BJ (cell line): ENCODE data around the gene ARID3C. TPM values are rescaled to one million over a fixed set of nuclear protein-coding genes. Genes with fewer than 3 reads are reported as not detected.

Source experiments
- CTCF ChIA-PET: fragments of 350-600 bp; formaldehyde crosslinking; extraction: SDS; loops from one replicate; lab custom pipeline; 2021; ENCODE audit warnings: antibody characterized with exemption, inconsistent platforms; lab: Yijun Ruan, JAX
- POLR2A ChIA-PET: fragments of 300-600 bp; sonication (Branson Sonifier 250); formaldehyde crosslinking; extraction: SDS; loops from one replicate; lab custom pipeline; 2021; ENCODE audit warnings: antibody characterized with exemption; lab: Charles Lee
- DNase-seq: peaks from one replicate; pipeline ENCODE4 v3.0.0-alpha.2; 2011; ENCODE audit warnings: low read depth
- H3K27me3 ChIP-seq: 2 replicates; pipeline ENCODE4 v1.6.0; 2011; ENCODE audit warnings: low read length; ENCODE audit not compliant: control insufficient read depth, insufficient read depth
- H3K36me3 ChIP-seq: 2 replicates; pipeline ENCODE4 v1.5.1; 2011; ENCODE audit warnings: low read length; ENCODE audit not compliant: control insufficient read depth, insufficient read depth
- H3K4me3 ChIP-seq: 2 replicates; pipeline ENCODE4 v1.5.1; 2011; ENCODE audit warnings: low read depth, mild to moderate bottlenecking, control low read depth, low read length
- polyA plus RNA-seq: library from polyadenylated mRNA; depleted of rRNA; stranded (reverse); fragments of >200 nt; gene quantifications from 2 replicates; pipeline ENCODE4 v1.2.3, GENCODE V29; 2011
- TF ChIP-seq, protein P1 (sequence below): IDR thresholded peaks from 2 replicates; pipeline ENCODE4 v1.5.1; 2011; ENCODE audit warnings: low read depth, mild to moderate bottlenecking, control low read depth, inconsistent platforms, low read length, moderate library complexity; ENCODE audit not compliant: insufficient read depth

ARID3C gene
- polyA plus RNA-seq, 1 experiment, result not detected

DNA sequence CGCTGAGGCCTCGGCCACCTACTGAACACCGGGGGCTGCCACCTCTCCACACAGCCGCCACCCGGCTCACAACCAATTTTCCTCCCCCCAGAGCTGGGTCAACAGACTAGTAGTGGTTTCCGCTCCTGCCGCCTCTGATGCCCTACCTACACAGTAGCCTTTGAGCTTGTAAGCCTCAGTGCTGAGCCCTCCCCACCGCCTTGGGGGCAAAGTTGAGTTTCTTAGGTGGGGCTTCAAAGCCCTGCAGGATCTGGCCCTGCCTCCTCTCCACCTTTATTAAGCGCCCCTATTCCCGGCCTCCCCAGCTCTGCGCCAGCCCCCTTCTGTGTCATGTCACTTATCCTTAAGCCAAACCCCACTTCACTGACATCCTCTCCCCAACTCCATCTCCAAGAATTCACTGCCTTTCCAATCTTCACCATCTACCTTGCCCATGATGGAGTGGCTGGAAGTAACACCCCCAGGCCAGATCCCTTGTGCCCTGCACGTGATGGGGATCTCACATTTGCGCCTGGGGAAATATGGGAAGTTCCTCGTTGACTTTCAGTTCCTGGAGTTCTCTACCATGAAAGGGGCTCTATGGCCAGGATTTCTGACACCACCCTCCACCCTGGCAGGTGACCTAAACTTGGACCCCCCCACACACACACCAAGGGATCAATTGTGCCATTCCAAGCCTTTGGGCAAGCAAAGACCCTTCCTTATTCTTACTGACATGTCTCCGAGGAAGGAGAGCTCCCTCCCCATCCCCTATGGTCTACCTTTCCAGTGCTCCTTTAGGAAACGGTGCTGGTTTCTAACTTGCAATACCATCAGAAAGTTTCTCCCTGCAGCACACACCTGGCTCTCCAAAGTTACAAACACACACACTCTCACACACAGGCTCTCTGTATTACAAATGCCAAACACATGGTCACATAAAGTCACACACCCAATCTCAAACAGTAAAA, 36.7 kb downstream of the ARID3C start:
- DNase-seq, result no peak
- H3K27me3 ChIP-seq, result peaks cover 48% of the 10 kb centered on the region
- CTCF ChIA-PET, result interaction anchor here (0.6 to 6.0 kb wide), 51 partner anchors 8 to 1235 kb away, joined by 3 to 119 read pairs (median 5); partner anchors contain the start of genes DCTN3, GALT, RPP25L and SIGMAR1
- H3K36me3 ChIP-seq, result no peaks in the 10 kb centered on the region
- TF ChIP-seq, protein P1, sequence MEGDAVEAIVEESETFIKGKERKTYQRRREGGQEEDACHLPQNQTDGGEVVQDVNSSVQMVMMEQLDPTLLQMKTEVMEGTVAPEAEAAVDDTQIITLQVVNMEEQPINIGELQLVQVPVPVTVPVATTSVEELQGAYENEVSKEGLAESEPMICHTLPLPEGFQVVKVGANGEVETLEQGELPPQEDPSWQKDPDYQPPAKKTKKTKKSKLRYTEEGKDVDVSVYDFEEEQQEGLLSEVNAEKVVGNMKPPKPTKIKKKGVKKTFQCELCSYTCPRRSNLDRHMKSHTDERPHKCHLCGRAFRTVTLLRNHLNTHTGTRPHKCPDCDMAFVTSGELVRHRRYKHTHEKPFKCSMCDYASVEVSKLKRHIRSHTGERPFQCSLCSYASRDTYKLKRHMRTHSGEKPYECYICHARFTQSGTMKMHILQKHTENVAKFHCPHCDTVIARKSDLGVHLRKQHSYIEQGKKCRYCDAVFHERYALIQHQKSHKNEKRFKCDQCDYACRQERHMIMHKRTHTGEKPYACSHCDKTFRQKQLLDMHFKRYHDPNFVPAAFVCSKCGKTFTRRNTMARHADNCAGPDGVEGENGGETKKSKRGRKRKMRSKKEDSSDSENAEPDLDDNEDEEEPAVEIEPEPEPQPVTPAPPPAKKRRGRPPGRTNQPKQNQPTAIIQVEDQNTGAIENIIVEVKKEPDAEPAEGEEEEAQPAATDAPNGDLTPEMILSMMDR, result no peak
- POLR2A ChIA-PET, result no interaction called here
- H3K4me3 ChIP-seq, result no peak overlapping the region

DNA sequence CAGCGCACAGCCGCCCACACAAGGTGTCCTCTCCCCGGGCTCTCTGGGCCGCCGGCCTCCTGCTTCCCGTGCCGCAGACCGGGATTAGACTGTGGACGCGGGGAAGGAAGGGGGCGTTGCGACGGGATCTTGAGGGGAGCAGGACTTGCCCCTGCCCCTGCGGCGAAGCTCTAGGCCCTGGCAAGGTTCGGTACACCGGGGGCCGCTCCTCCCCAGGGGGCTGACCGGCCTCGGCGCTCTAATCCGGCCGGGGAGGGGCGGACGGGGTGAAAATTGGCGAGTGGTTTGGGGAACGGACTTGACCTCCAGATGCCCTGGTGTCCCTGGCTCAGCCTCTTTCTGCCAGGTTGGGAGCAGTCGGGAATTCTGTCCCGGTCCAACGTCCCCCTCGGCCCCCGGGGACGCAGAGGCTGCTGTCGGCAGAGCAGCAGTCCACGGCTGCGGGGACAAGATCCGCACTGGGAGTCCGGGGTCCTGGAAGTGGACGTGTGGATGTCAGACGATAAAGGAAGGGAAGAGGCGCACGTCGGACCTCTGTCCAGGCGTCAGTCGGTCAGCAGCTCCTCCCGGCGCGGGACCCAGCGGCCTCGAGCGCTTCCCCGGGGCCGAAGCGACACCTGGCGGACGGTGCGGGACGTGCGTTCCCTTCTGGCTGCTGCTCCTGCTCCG, 37.5 kb downstream of the ARID3C start:
- CTCF ChIA-PET, result interaction anchor here (0.6 to 6.0 kb wide), 56 partner anchors 9 to 1236 kb away, joined by 3 to 119 read pairs (median 4); partner anchors contain the start of genes DCTN3, ENHO, GALT and RPP25L
- no peak for DNase-seq
- Histone ChIP-seq H3K27me3 (peaks cover 54% of the 10 kb centered on the region), H3K36me3 (no peaks in the 10 kb centered on the region), H3K4me3 (no peak overlapping the region)
- TF ChIP-seq, protein P1, result peak; percentile 93
- POLR2A ChIA-PET, result no interaction called here

DNA sequence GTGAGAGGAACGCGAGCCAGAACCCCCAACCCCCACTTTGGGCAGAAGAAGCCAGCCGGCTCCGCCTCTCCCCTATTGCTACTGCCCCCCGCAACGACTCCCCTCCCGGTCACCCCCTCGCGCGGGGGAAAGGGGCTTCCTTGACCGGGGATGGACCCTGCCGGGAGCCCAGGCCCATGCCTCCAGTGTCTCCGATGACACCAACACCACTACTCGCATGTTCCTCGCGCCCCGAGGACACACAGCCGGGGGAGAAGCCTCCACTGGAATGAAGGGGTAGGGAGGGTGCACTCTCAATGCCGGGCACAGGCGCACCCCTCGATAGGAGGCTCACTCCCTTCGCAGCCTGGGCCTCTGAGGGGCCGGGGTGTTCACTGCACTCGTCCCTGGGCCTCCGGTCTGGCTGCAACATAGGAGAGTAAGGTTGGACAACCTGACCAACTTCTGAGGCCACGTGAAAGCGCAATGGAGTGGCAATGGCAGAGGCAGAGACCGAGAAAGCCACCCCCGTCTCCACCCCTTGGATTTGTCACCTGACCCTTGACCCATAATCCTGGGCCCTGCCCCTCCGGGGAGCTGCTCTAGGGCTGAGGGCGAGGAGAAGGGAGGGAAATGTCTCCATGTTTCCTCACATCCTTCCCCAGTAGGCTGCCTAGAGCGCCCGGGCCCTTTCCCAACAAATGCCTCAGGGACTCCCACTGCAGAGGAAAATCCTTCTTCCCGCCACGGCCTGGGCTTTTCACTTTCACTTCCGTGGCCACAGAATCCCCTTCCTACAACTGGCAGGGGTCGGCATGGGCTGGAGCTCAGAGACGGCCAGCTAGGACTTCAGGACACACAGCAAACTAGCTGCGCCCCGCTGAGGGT, 38.3 kb downstream of the ARID3C start:
- Histone ChIP-seq H3K36me3 (no peaks in the 10 kb centered on the region), H3K4me3 (no peak overlapping the region), H3K27me3 (peaks cover 58% of the 10 kb centered on the region)
- POLR2A ChIA-PET, result no interaction called here
- CTCF ChIA-PET, result interaction anchor here (1.0 to 6.0 kb wide), 23 partner anchors 10 to 258 kb away, joined by 3 to 119 read pairs (median 6); partner anchors contain the start of genes RPP25L and SIGMAR1
- DNase-seq, result no peak
- TF ChIP-seq, protein P1, result no peak

DNA sequence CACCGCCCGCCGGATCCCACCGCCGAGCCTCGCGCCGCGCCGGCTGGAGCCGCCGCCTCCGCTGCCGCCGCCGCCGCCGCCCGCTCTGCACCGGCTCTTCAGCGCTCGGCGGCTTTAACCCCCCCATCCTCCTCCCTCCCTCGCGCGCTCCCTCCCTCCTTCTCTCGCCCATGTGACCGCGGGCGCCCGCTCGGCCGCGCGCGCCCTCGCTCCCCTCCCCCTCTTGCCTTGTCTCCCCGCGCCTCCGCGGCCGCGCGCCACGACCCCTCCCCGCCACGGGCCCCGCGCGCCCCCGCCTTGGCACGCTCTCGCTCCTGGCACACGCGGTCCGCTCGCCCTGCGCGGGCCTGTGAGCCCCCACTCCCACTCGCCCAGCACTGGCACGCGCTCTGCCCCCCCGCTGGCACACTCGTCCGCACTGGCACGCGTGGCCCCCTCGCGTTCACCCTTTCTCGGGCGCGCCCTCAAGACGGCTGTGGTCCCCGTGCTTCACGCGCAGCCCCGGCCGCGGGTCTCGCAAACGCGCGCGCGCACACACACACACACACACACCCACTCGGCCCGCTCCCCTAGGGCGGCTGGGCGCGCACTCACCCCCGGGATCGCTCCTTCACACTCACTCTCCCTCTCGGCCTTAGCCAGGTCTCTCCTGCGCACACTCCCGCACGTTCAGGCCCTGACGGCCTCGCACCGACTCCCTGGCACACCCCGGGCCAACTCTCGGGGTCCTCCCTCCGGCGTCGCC, 39.1 kb downstream of the ARID3C start, which contains the start of gene CNTFR:
Gene CNTFR (minus strand): TSS at position 89 of the 745 bp plus-strand sequence. CDS start 20,743 bp downstream, outside the sequence.
- H3K27me3 ChIP-seq, result peaks cover 58% of the 10 kb centered on the region
- POLR2A ChIA-PET, result no interaction called here
- no peak for DNase-seq
- H3K36me3 ChIP-seq, result no peaks in the 10 kb centered on the region
- CTCF ChIA-PET, result interaction anchor here (0.7 to 1.0 kb wide), 2 partner anchors 14 to 210 kb away, joined by 3 read pairs; no protein-coding TSS in a partner anchor
- no peak within 1 kb of the TSS for H3K4me3 ChIP-seq
- TF ChIP-seq, protein P1, result no peak
